Middle frontal gyrus (tissue), 1 donor: ENCODE data around the gene CCL13.

Experiments
- DNase-seq: peaks from one replicate; pipeline ENCODE4 v3.0.0-alpha.2; 2015; ENCODE audit warnings: low spot score; ENCODE audit errors: extremely low spot score

CCL13 gene

DNA sequence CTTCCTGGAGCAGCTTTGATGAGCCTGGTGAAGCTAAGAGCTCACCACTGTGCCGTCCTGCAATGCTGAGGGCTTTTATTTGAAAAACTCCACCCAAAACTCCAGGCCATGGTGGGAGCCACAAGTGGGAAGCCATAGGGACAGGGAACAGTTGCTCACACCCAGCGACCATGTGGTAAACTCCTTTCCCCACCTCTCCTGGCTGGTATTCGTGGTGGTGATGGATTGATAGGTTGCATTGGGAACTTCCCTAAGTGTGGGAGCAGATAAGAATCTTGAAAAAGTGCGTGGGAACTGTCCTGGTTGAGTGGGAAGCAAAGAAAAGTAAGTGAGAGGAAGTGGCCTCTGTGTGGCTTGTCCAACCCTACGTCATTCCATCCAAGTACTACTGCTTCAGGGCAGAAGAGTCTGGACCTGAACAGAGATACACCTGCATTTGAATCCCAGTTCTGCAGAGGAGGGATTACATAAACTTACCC is 6.9 kb downstream of the CCL13 start, which contains the start of gene CCL1:
Gene CCL1 (minus strand): TSS at position 51 of the 479 bp plus-strand sequence. CDS start 72 bp downstream, outside the sequence.
- no peak for DNase-seq

DNA sequence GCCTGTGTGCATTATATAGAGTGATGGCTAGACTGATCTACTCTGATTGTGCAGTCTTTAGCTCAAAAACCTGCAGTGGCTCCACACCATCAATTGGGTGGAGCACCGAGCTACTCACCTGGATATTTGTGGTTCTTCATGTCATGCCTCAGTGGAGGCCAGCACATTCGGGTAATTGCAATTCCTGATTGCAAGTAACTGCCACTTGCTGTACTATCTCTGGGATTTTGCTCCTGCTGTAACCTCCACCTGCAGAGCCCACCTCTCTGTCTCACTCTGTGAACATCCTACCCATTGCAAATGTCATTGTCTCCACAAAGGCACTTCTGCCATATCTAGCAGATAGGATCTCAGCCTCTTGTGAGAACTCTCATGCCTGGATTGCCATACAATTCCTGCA is 8.5 kb downstream of the CCL13 start:
- no peak for DNase-seq

DNA sequence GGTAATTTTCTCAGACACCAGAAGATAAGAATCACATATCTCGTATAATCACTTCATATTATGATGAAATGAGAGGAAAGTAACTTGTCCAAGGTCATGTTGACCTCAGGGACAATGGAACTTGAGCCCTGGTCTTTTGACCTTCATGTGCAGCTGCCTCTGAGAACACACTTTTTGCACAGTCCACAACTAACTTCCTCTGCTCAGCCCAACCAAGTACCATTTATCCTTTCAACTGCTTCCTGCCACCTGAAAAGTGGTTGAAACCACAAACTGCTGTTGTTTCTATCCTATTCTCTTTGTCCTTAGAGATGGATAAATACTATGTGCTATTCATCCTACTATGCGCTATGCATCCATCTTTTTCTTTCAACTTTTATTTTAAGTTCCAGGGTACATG is 9.1 kb downstream of the CCL13 start:
- DNase-seq = no peak

DNA sequence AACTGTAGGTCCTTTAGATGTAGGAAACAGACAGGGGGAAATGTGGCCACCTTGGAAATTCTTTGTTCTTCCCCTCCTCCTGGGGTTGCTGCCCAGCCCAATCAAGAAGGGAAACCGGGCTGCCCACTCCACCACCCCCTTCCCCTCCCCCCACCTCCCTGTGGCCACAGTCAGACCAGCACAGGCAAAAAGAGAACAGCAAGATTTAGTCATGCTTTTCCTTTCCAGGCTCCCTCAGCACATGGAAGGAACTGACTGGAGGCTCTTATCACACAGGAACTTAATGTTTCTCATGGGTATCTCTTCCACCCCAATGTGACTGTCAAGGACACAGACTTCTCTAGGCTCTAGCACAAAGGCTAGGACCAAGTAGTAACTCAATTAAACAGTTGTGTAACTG is 9.7 kb downstream of the CCL13 start:
- no peak for DNase-seq

DNA sequence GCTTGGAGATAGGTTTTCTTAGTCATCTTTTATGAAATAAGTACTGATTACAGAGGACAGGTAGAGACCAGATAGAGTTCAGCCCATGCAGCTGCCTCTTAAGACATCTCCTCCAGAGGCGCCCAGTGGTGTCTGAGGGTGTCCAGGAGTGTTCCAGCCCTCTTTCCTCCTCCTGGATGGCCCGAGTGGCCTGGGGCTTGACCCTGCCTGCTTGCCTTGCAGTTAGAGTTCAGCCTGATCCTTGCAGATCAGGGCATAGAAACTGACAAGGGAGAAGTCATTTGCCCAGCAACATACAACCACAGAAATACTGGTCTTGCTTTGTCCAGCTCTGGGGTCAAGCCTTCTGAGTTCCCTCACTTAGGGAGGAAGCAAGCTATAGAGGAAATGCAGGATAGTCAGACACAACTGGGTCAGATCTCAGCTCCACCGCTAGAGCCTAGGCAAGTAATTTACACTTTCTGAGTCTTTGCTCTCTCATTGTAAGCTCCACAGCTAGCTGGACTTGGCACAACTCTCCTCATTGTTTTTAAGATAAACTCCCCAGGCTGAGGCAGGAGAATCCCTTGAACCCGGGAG is 10.3 kb downstream of the CCL13 start:
- no peak for DNase-seq

DNA sequence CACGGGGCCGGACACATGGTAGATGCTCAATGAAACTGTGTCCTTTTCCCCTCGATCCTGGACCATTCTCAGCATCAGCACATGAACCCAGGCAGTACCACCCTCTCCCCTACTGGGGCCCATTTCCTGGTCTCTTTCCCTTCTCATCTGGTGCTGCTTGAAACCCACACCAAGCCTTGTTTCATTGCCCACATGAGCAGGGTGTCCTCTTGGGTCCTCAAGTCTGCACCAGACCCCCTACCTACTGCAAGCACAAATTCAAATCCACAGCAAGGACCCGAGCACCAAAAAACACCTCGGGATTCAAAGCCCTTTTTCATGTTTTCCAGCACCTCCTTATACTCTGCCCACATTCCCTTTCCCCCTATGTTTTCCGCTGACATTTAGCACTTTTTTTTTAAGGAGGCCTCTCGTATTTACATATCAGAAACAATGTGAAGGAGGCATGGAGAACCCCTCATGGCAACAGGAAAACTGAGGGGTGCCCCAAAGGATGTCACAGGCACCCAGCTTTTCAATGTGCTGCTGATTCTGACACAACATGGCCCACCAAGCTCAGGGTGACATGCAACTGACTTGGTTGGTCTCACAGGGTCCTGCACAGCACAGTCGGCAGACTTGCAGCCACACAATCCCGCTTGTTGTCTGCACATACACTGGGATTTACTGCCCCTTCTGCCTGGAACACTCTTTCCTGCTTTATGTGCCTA is 11.4 kb downstream of the CCL13 start:
- no peak for DNase-seq

DNA sequence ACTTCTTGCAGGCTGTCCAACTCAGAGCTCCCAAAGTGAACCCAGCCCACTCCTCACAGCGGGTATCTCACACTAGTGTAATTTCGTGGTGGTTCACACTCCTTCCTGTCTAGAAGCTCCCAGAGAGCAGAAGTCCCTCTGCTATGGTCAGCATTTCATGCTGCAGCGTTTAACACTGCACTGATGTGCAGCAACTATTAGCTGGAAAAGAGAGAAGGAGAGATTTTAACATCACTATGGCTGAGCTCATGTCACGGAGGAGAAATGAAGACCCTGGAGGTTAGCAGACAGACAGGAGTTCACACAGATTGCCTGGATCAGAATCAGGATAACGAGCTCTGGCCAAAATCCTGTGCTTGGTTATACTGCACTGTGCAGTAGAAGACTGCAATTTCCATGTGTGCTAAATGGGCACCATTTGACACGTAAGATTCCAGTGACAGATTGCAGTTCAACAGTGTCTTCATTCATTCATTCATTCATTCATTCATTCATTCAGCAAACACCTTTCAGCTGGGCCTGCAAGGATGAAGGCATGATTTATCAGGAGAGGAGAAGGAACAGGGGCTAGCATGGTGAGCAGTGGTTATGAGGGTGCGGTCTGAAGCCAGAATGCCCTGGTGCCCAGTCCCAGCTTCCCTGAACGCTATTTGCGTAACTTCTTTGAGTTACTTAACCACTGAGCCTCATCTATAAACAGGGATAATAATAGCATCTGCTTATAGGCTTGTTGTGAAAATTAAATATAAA is 12.1 kb downstream of the CCL13 start:
- no peak for DNase-seq

DNA sequence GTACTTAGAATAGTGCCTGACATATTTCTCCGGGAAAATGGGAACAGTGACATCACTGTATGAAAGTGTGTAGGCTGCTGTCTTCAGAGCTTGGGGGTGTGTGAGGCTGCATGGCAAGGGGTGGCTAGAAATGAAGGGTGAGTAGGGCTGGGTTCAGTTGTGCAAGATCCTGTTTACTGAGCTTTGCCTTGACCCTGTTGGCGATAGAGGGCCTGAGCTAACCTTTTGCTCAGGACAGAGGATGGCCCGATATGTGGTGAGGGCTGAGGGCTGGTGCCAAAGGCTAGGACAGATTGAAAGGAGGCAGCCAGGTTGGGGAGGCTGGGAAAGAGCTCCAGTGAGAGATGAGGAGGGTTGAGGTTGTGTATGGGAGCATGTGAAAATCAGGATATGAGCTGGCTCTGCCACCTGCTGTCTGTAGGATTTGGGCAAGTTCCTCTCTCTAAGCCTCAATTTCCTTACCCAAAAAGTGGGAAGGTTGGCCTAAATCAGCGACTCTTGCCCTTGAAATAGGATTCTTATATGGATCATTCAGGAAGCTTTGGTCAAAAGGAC is 12.7 kb downstream of the CCL13 start:
- no peak for DNase-seq

DNA sequence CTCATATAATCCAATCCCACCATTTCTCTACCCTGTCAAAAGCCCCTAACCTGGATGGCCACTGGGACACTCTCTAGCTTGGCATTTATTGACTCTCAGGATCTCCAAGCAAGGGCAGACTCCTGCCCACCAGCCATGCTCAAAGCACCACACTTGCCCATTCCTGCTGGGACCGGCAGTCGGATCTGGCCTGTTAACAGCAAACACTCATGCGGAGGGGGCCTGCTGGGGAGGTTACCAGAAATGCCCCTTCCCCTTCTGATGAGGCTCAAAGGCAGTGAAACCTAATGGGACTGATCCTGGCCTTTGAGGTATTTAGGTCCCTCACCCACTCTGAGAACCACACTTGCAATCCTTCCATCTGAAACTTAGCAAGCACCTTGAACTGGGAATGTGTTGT is 13.3 kb downstream of the CCL13 start:
- no peak for DNase-seq

DNA sequence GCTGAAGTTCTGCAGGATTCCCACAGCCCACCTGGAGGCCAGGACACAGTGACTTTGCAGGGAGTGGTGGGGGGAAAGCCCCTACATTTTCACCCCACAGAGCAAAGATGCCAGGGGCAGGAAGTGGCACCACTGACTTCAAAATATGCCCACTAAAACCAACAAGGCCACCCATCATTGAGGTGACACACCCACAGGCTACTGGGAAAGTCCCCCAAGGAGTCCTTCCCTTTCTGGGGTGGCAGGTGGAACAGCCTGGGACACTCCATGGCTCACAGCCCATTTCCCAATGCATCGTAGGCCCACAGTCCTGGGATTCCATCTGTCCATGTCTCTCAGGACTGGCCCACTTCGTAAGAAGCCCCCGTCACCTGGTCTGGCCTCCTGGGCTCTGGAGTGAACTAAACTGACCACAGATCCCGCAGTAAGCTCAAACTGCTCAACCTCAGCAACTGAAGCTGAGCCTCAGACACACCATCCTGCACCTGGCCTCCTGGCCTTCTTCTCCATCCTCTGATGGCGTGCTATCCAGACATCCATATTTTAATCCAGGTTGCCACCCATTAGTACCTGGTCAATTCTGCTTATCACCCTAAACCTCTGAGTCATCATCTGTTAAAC is 14.2 kb downstream of the CCL13 start:
- DNase-seq = no peak

DNA sequence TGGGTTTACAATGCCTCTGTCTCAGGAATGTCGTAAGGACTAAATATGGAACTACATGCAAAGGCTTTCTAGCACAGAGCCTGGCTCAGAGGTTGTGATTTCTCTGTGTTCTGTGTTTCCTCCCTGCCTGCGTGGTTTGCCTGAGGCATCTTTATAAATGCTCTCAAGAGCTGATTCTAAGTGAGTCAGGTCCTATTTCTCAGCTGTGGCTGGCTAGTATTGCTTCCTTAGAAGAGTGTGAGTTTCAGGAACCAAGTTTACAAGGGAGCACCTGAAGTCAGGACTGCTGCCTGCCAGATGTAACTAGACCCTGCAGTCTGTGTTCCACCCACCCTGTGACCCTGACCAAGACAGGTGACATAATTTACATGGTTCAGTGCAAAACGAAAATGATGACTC is 14.7 kb downstream of the CCL13 start:
- DNase-seq = no peak

DNA sequence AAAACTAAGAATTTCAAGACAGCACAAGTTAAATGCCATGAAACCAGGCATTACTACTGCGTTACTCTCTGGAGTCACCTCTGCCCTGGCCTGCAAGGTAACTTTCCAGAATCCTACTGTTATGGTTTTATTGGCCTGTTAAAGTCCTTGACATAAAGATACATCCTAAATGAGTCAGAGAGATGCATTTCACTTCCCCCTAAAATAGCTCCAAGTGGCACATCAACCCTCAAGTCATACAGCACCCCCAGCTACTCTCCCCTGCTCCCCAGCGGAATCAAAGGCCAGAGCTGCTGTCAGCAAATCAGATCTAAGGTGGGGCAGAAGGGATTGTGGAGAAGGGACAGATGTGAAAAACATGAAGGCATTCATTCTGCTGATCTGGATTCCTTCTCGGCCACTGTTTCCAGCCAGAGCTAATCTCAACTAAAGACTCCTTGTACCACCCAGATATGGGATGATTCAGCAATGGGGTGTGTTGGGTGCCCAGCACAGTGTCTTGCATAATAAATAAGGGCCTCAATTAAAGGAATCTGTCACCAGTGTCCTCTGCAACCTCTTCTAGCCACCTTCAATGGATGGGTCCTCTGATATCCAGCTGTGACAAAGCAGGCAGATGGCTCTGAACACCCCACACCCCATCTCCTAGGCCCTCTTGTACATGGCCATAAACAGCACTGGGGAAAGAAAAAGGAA is 15.3 kb downstream of the CCL13 start:
- DNase-seq = no peak

DNA sequence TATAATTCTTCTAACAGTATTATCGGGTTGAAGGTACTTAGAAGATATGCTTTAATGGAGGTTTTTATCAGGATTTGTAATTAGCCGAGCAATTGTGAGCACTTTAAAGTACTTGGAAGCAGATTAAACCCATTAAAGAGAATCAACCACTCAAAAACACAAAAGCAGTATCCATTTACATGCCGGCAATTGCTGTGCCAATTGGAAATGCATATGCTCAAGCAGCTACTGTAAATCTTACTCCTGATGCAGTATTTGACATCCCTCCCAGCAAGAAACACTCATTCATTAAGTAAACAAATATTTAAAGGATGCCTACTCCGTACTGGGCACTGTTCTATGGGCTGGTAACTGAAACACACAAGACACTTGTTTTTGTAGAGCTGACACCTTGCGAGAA is 18.2 kb downstream of the CCL13 start:
- DNase-seq = no peak

DNA sequence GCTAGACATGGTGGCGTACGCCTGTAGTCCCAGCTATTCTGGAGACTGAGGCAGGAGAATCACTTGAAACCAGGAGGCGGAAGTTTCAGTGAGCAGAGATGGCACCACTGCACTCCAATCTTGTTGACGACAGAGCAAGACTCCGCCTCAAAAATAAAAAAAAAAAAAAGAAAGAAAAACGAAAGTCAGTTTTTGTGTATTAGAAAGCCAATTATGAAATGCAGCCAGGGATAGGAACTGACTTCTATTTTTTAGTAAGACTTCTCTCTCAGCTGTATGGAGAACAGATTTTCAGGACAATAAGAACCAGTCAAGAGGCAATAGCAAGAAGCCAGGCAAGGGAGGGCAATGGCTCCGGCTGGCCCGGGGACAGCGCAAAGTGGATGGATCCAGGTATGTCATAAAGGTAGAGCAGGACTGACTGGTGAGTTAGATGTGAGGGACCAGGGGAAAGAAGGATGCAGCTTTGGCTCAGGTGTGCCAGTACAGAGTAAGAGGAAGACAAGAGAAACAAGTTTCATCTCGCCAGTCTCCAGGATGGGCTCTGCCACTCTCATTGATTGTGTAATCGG is 19.2 kb downstream of the CCL13 start:
- no peak for DNase-seq

DNA sequence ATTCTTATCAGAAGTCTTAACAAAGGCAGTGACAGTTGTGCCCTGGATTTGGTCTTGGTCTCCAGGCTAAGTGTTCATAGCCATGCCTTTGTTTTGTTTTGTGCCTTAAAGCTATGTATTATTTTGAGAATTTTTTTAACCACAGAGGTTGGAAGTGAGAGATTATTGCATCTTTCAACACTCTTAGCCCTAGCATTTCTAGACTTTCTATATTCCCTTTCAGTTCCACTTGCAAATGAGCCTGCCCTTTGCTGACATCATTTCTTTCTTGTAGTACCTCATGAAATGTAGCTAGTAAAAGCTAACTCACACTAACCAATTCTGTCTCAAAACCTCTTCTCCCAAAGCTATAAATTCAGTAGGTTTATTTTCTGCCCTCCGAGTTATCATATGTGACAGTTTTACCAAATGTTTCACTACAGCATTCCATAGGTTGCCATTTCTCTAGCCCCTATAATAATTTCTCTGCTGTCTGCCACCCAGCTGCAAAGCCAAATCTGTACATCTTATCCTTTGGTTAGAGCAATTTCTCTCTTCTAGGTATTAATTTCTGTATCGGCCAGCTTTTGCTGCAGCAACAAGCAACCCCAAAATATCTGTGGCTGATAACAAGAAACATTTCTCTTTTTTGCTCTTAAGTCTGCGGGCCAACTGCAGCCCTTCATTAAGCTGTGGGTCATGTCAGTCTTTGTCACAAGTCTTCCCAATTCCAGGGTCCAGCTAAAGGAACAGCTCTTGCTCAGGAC is 21.0 kb downstream of the CCL13 start:
- DNase-seq = no peak

DNA sequence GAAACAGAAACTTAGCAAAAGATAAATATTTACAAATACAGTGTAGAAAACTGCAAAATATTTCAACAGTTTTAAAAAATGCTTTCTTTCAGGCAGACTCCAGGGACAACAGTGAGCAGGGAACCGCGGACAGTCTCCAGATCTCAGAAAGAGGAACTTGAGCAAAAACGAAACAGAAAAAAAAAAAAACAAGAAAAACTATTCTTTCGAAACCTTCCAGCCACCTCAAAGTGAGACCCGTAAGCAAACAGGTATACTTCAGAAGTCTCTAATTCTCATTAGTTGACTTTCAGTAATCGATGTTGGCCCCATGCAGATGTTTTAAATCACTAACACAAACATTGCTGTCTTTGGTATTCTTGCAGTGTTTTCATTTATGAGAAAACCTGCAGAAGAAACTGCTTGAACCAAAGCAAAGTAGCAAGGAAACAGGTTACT is 22.4 kb downstream of the CCL13 start:
- DNase-seq = no peak

DNA sequence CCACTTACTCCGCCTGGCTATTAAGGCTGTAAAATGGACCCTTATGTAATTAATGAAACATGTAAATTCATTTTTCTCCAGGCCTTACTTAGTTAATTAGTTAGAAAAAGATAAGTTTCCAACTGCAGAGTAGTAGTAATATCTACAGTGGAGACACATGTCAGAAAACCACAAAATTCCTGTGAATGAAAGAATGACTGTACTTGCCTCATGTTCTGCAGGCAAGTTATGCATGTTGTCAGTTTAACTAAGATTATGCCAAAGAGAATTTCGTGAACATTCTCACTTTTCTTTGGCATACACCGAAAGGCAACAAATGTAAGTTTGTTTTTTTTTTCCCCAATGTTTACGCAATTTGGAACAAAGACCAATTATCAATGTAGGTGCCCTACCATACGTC is 23.6 kb downstream of the CCL13 start:
- DNase-seq = no peak

DNA sequence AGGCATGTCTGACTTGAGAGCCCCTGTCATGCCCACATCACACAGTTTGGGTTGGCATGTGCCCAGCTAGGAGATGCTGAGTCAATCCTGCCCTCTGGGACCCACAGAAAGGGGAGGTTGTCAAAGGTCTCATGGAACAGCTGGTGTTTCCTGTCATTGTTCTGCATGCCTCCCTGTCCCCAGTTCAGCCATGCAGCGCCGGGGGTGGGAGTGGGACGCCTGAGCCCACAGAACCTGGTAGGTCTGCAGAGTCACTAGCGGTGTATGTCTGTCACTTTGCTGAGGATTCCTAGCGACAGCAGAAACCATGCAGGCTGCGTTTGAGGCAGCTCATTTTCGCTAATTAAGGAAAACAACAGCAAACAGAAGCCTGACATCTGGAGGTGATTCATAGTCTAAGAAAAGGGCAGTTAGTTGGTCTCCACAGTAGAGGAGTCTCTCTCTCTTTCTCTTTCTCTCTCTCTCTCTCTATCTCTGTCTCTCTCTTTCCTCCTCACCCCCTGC is 26.4 kb downstream of the CCL13 start:
- DNase-seq = no peak

DNA sequence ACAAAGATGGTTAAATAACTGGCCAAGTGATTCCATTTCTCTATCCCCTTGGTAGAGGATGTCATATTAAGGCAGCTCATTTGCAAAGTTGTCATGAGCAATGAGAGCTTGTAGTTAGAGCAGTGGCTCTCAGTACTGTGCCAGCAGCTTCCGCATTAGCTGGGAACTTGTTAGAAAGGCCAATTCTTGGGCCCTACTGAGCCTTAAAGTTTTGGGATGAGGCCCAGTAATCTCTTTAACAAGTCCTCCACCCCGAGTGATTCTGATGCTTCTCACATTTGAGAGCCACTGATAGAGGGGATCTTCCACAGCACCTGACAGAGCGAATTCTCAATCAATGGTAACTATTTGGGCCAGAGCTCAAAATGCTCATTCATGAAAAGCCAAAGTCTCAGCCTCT is 26.9 kb downstream of the CCL13 start:
- DNase-seq = no peak

DNA sequence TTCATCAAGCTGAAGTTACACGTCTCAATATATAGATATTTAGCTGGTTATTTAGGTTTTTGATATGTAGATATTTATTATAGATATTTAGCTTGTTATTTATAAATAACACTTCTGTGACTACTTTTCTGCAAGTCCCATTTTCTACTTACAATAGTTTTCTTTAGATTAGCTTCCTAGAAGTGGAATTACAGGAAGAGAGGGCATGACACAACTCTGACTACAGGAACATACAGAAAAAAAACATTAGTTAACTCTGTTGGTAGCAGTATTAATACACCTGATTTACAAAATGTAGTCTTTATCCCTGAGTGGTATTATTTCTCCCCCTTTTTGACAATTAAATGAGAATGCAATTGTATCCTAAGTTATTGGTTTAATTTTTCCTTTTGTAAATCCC is 28.0 kb downstream of the CCL13 start:
- no peak for DNase-seq
